Neuron (in vitro differentiated cells): ENCODE data around the gene RBMX.
"Not testable (repeated sequence)": the region's sequence is repeated elsewhere in the genome, so short reads cannot be mapped to it uniquely, and the experiment has no call there.

Experiments used
- H2AFZ ChIP-seq: one replicate; pipeline ENCODE4 v1.6.1; 2013; ENCODE audit warnings: low read depth, mild to moderate bottlenecking, inconsistent platforms, low read length, moderate library complexity
- H3K27me3 ChIP-seq: one replicate; pipeline ENCODE4 v1.6.1; 2013; ENCODE audit warnings: low read length; ENCODE audit not compliant: insufficient read depth
- H3K36me3 ChIP-seq: one replicate; pipeline ENCODE4 v1.6.1; 2013; ENCODE audit warnings: low read length; ENCODE audit not compliant: insufficient read depth
- H3K4me1 ChIP-seq: one replicate; pipeline ENCODE4 v1.6.1; 2013; ENCODE audit warnings: low read length; ENCODE audit not compliant: insufficient read depth
- H3K4me3 ChIP-seq: 2 replicates; pipeline ENCODE4 v1.5.1; 2013; ENCODE audit warnings: mild to moderate bottlenecking, low read length, moderate library complexity
- H3K9me3 ChIP-seq: one replicate; pipeline ENCODE4 v1.6.1; 2013; ENCODE audit warnings: low read length

RBMX gene

GRCh38 chrX:136899221-136899620, 18.7 kb upstream of the RBMX start:
- H3K36me3 ChIP-seq, result no peaks in the 10 kb centered on the region
- no peaks in the 10 kb centered on the region for H3K9me3 ChIP-seq
- H2AFZ ChIP-seq, result no peak overlapping the region
- H3K4me1 ChIP-seq, result no peaks in the 10 kb centered on the region
- no peak overlapping the region for H3K4me3 ChIP-seq
- H3K27me3 ChIP-seq, result no peaks in the 10 kb centered on the region

GRCh38 chrX:136898752-136899151, 18.2 kb upstream of the RBMX start:
- not testable (repeated sequence) for H3K4me1 ChIP-seq, H3K4me3 ChIP-seq, H3K9me3 ChIP-seq, H3K27me3 ChIP-seq, H3K36me3 ChIP-seq, H2AFZ ChIP-seq

- Histone ChIP-seq H3K36me3 (no peaks in the 10 kb centered on the region), H3K27me3 (no peaks in the 10 kb centered on the region), H3K9me3 (no peaks in the 10 kb centered on the region), H2AFZ (no peak overlapping the region), H3K4me3 (no peak overlapping the region), H3K4me1 (no peaks in the 10 kb centered on the region)
Measured at GRCh38 chrX:136896121-136896914, 15.8 kb upstream of the RBMX start.

- Histone ChIP-seq H3K4me3 (no peak overlapping the region), H3K36me3 (no peaks in the 10 kb centered on the region), H2AFZ (no peak overlapping the region), H3K9me3 (no peaks in the 10 kb centered on the region), H3K4me1 (no peaks in the 10 kb centered on the region), H3K27me3 (no peaks in the 10 kb centered on the region)
Measured at GRCh38 chrX:136892412-136892811, 11.9 kb upstream of the RBMX start.

GRCh38 chrX:136890596-136890995, 10.1 kb upstream of the RBMX start:
- H3K27me3 ChIP-seq, H3K9me3 ChIP-seq, H3K4me1 ChIP-seq, H3K4me3 ChIP-seq, H2AFZ ChIP-seq, H3K36me3 ChIP-seq: not testable (repeated sequence)

GRCh38 chrX:136889269-136889668, 8.7 kb upstream of the RBMX start:
- Histone ChIP-seq H3K4me3 (no peak overlapping the region), H2AFZ (no peak overlapping the region), H3K36me3 (no peaks in the 10 kb centered on the region), H3K27me3 (no peaks in the 10 kb centered on the region), H3K4me1 (no peaks in the 10 kb centered on the region), H3K9me3 (no peaks in the 10 kb centered on the region)

GRCh38 chrX:136880003-136880451, 498 bp downstream of the RBMX start:
- H3K9me3 ChIP-seq, result no peaks in the 10 kb centered on the region
- peak overlapping the region; percentile 83 for H3K4me3 ChIP-seq
- H3K27me3 ChIP-seq, result no peaks in the 10 kb centered on the region
- peaks cover 28% of the 10 kb centered on the region for H3K36me3 ChIP-seq
- peaks cover 5% of the 10 kb centered on the region for H3K4me1 ChIP-seq
- no peak overlapping the region for H2AFZ ChIP-seq

GRCh38 chrX:136879001-136879687, 1.4 kb downstream of the RBMX start:
- Histone ChIP-seq H2AFZ (no peak overlapping the region), H3K4me3 (peak overlapping the region; percentile 83), H3K27me3 (no peaks in the 10 kb centered on the region), H3K36me3 (peaks cover 37% of the 10 kb centered on the region), H3K4me1 (peaks cover 5% of the 10 kb centered on the region), H3K9me3 (no peaks in the 10 kb centered on the region)

- H3K36me3 ChIP-seq, result peaks cover 40% of the 10 kb centered on the region
- no peaks in the 10 kb centered on the region for H3K27me3 ChIP-seq
- peaks cover 5% of the 10 kb centered on the region for H3K4me1 ChIP-seq
- peak overlapping the region; percentile 83 for H3K4me3 ChIP-seq
- no peak overlapping the region for H2AFZ ChIP-seq
- H3K9me3 ChIP-seq, result no peaks in the 10 kb centered on the region
Measured at GRCh38 chrX:136878423-136878822, 2.1 kb downstream of the RBMX start.

- not testable (repeated sequence) for H3K27me3 ChIP-seq, H2AFZ ChIP-seq, H3K4me3 ChIP-seq, H3K9me3 ChIP-seq, H3K4me1 ChIP-seq
- H3K36me3 ChIP-seq, result peaks cover 62% of the 10 kb centered on the region
Measured at GRCh38 chrX:136874114-136874513, 6.4 kb downstream of the RBMX start.

- not testable (repeated sequence) for H3K27me3 ChIP-seq, H3K4me3 ChIP-seq, H3K4me1 ChIP-seq, H2AFZ ChIP-seq, H3K9me3 ChIP-seq
- H3K36me3 ChIP-seq, result peaks cover 63% of the 10 kb centered on the region
Measured at GRCh38 chrX:136873210-136873609, 7.3 kb downstream of the RBMX start.

- Histone ChIP-seq H3K4me3 (no peak overlapping the region), H3K36me3 (peaks cover 64% of the 10 kb centered on the region), H3K27me3 (no peaks in the 10 kb centered on the region)
Measured at GRCh38 chrX:136872091-136872700, 8.3 kb downstream of the RBMX start.

GRCh38 chrX:136870064-136870463, 10.5 kb downstream of the RBMX start:
- Histone ChIP-seq H3K36me3 (peaks cover 59% of the 10 kb centered on the region), H3K27me3 (no peaks in the 10 kb centered on the region), H2AFZ (no peak overlapping the region)

More at GRCh38 chrX:136872091-136872700, 8.3 kb downstream of the RBMX start:
- H2AFZ ChIP-seq, result no peak overlapping the region
- no peaks in the 10 kb centered on the region for H3K9me3 ChIP-seq
- H3K4me1 ChIP-seq, result no peaks in the 10 kb centered on the region

More at GRCh38 chrX:136870064-136870463, 10.5 kb downstream of the RBMX start:
- Histone ChIP-seq H3K4me3 (no peak overlapping the region), H3K9me3 (no peaks in the 10 kb centered on the region), H3K4me1 (no peaks in the 10 kb centered on the region)
